K562 (cell line): Measurements from ENCODE around the gene FTH1. TPM values are rescaled to one million over a fixed set of nuclear protein-coding genes. Genes with fewer than 3 reads are reported as not detected.

Experiments used
- CEBPG ChIP-seq, 3 experiments: fragments of 200-800 bp in 1 of 3; sonication (Bioruptor generic) in 1 of 3; sonication (generic) in 1 of 3; formaldehyde crosslinking in 1 of 3; IDR thresholded peaks in 2 of 3; conservative IDR thresholded peaks in 1 of 3; 2 replicates each; pipeline versions ENCODE4 v1.6.1 to v1.8.0; 2016 to 2022; ENCODE audit warnings: missing compliant biosample characterization in 2 of 3, missing genetic modification characterization in 2 of 3, mild to moderate bottlenecking in 1 of 3, missing genetic modification reagents in 1 of 3
- DNMT1 ChIP-seq: fragments of 450-650 bp; IDR thresholded peaks from 2 replicates; pipeline ENCODE4 v1.6.1; 2016; ENCODE audit warnings: antibody characterized with exemption, mild to moderate bottlenecking
- E4F1 ChIP-seq: fragments of 250-450 bp; sonication (Bioruptor Pico); IDR thresholded peaks from 2 replicates; pipeline ENCODE4 v1.5.0; 2021; ENCODE audit warnings: mild to moderate bottlenecking, borderline replicate concordance
- EP300 ChIP-seq: IDR thresholded peaks from 2 replicates; pipeline ENCODE4 v1.6.1; 2012; ENCODE audit warnings: low read length, improper control_type of control experiment
- EP400 ChIP-seq: fragments of 450-650 bp; IDR thresholded peaks from 2 replicates; pipeline ENCODE4 v1.6.1; 2017; ENCODE audit warnings: antibody characterized with exemption, mild to moderate bottlenecking, moderate library complexity
- HOXB6 ChIP-seq: fragments of 250-450 bp; sonication (Bioruptor Pico); IDR thresholded peaks from 2 replicates; pipeline ENCODE4 v1.5.1; 2022; ENCODE audit warnings: mild to moderate bottlenecking, borderline replicate concordance
- NFXL1 ChIP-seq: fragments of 450-650 bp; formaldehyde crosslinking; IDR thresholded peaks from 2 replicates; pipeline ENCODE4 v1.4.0; 2021; ENCODE audit warnings: mild to moderate bottlenecking
- NR0B1 ChIP-seq: fragments of 450-650 bp; IDR thresholded peaks from one replicate; pipeline ENCODE4 v1.6.1; 2018; ENCODE audit warnings: mild to moderate bottlenecking, moderate library complexity; ENCODE audit not compliant: partially characterized antibody
- PCBP2 ChIP-seq: fragments of 200-400 bp; formaldehyde crosslinking; IDR thresholded peaks from 2 replicates; pipeline ENCODE4 v1.6.1; 2018; ENCODE audit warnings: low read length, low read depth, mild to moderate bottlenecking, moderate library complexity; ENCODE audit not compliant: poor library complexity, severe bottlenecking
- POLR3A ChIP-seq: IDR thresholded peaks from 2 replicates; pipeline ENCODE4 v1.6.1; 2011; ENCODE audit warnings: borderline replicate concordance, mild to moderate bottlenecking, moderate library complexity; ENCODE audit not compliant: insufficient read length, insufficient read depth; ENCODE audit errors: extremely low read depth
- RBBP5 ChIP-seq: fragments of 200-600 bp; sonication (generic); IDR thresholded peaks from 2 replicates; pipeline ENCODE4 v1.6.1; 2012; ENCODE audit warnings: borderline replicate concordance, mild to moderate bottlenecking, low read length, control low read depth, inconsistent platforms; ENCODE audit not compliant: insufficient read depth, poor library complexity, severe bottlenecking
- ZNF12 ChIP-seq: sonication (generic); formaldehyde crosslinking; IDR thresholded peaks from 2 replicates; pipeline ENCODE4 v1.4.0; 2020; ENCODE audit warnings: mild to moderate bottlenecking, missing genetic modification reagents
- ZNF224 ChIP-seq: sonication (generic); formaldehyde crosslinking; IDR thresholded peaks from 2 replicates; pipeline ENCODE4 v1.8.0; 2022; ENCODE audit warnings: mild to moderate bottlenecking, missing genetic modification reagents
- ZNF75A ChIP-seq: fragments of 450-650 bp; formaldehyde crosslinking; IDR thresholded peaks from 2 replicates; pipeline ENCODE4 v1.4.0; 2020; ENCODE audit warnings: mild to moderate bottlenecking
- polyA plus RNA-seq, 8 experiments: library from polyadenylated mRNA; depleted of rRNA in 4 of 8; stranded (reverse) in 5 of 8; unstranded in 3 of 8; fragments of >200 nt; fragmentation: Nextera tagmentation in 2 of 8; fragmentation: Illumina TruSeq in 1 of 8; extraction: Ambion mirVana in 2 of 8; extraction: Trizol in 1 of 8; gene quantifications; 2 replicates each; pipeline versions ENCODE4 v1.2.1 to v1.2.3, GENCODE V29; 2011 to 2014; ENCODE audit warnings: inconsistent platforms in 1 of 8, missing spikeins in 1 of 8
- total RNA-seq, 7 experiments: library from RNA; depleted of rRNA in 6 of 7; stranded (reverse); fragments of >200 nt in 6 of 7; fragmentation: Illumina TruSeq in 2 of 7; extraction: Trizol in 2 of 7; gene quantifications; 2 replicates each; pipeline versions ENCODE4 v1.2.1 to v1.2.3, GENCODE V29; 2011 to 2021; ENCODE audit warnings: low replicate concordance in 1 of 7
- TF ChIP-seq, protein P1 (sequence below), 2 experiments: IDR thresholded peaks; 2 replicates each; pipeline ENCODE4 v1.6.1; 2012; ENCODE audit warnings: improper control_type of control experiment in 2 of 2, low read depth in 2 of 2, low read length in 2 of 2, borderline replicate concordance in 1 of 2
- TF ChIP-seq, protein P2 (sequence below): fragments of 450-650 bp; IDR thresholded peaks from 2 replicates; pipeline ENCODE4 v1.6.1; 2014; ENCODE audit warnings: low read depth, mild to moderate bottlenecking, moderate library complexity, borderline replicate concordance

The FTH1 gene
- total and polyA plus RNA-seq, 9 of the 15 experiments (the other 6 are each of a cell fraction or from before 2014, with no cell fraction given) = 370 to 3,146 (median 802) TPM

DNA sequence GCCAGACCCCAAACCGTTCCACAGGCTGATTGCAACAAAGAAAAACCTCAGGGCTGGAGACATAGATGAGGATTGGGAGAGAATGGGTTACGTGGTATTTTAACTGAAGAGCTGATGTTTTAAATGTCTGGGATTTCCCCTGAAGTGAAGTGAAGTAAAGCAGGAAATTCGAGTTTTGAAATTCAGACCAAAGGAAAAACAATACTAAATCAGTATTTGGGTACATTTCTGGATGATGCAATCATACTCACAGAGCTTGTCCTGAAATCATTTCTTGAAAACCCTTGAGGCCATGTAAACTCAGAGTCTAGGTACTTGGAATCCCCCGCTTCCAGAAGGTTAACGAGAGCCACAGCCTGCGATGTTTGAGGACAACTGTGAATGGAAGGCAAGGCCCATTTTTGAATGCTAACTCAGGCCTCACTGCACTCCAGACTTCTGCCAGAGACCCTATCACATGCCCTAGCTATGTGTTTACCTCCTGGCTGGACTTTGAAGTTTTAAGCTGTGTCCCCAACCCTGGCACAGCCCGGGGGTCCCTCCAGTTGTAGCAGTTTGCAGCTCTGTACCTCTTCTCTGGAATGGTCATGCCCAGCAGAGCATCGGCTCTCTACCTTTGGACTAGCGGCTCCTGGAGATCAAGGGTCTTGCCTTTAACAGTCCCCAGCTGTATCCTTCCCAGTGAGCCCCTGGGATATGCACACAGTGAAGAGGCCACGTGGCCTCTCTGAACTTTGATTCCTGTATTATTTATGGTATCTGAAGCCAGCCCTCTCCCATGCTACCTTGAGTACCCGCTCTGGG is 5.4 kb upstream of the FTH1 start (continued):
- TF ChIP-seq NR0B1 = no peak
- TF ChIP-seq RBBP5 = no peak
- no peak for TF ChIP-seq ZNF12 (CRISPR knock-in tag)
- TF ChIP-seq E4F1 (CRISPR knock-in tag) = no peak
- TF ChIP-seq, protein P1, sequence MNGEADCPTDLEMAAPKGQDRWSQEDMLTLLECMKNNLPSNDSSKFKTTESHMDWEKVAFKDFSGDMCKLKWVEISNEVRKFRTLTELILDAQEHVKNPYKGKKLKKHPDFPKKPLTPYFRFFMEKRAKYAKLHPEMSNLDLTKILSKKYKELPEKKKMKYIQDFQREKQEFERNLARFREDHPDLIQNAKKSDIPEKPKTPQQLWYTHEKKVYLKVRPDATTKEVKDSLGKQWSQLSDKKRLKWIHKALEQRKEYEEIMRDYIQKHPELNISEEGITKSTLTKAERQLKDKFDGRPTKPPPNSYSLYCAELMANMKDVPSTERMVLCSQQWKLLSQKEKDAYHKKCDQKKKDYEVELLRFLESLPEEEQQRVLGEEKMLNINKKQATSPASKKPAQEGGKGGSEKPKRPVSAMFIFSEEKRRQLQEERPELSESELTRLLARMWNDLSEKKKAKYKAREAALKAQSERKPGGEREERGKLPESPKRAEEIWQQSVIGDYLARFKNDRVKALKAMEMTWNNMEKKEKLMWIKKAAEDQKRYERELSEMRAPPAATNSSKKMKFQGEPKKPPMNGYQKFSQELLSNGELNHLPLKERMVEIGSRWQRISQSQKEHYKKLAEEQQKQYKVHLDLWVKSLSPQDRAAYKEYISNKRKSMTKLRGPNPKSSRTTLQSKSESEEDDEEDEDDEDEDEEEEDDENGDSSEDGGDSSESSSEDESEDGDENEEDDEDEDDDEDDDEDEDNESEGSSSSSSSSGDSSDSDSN (IDR thresholded peaks at IDR 0.05; ENCODE audit: borderline replicate concordance in 1 of 2, low read depth in 2 of 2, low read length in 2 of 2) = no peak
- TF ChIP-seq, protein P2, sequence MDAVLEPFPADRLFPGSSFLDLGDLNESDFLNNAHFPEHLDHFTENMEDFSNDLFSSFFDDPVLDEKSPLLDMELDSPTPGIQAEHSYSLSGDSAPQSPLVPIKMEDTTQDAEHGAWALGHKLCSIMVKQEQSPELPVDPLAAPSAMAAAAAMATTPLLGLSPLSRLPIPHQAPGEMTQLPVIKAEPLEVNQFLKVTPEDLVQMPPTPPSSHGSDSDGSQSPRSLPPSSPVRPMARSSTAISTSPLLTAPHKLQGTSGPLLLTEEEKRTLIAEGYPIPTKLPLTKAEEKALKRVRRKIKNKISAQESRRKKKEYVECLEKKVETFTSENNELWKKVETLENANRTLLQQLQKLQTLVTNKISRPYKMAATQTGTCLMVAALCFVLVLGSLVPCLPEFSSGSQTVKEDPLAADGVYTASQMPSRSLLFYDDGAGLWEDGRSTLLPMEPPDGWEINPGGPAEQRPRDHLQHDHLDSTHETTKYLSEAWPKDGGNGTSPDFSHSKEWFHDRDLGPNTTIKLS = no peak
- TF ChIP-seq HOXB6 (CRISPR knock-in tag) = no peak; the same call in 1 of the 2 replicates
- TF ChIP-seq POLR3A = no peak
- peak; percentile 21; the same call in 1 of the 2 replicates for TF ChIP-seq EP400
- TF ChIP-seq DNMT1 = no peak
- TF ChIP-seq ZNF224 (CRISPR knock-in tag) = no peak
- TF ChIP-seq ZNF75A (CRISPR knock-in tag) = no peak
- TF ChIP-seq EP300 = no peak; the same call in 1 of the 2 replicates
- TF ChIP-seq NFXL1 = peak; percentile 43; the same call in 1 of the 2 replicates
- TF ChIP-seq PCBP2 = no peak
- peak; percentile 88 for TF ChIP-seq CEBPG (CRISPR knock-in tag; IDR thresholded peaks at IDR 0.05)
- TF ChIP-seq CEBPG (tag; conservative IDR thresholded peaks at IDR 0.05 in 1 of 2, IDR thresholded peaks at IDR 0.05 in 1 of 2) = peak; percentile 98 to 99
